Peyer's patch (tissue), 4 donors: ENCODE data around the gene SLC11A2. TPM values are rescaled to one million over a fixed set of nuclear protein-coding genes. Genes with fewer than 3 reads are reported as not detected.

Experiments used
- DNase-seq, 3 donors: peaks; one replicate each; pipeline ENCODE4 v3.0.0-alpha.2; 2017 to 2019
- H3K27ac ChIP-seq, 4 donors: fragments of 200-600 bp; sonication (generic); one replicate each; pipeline ENCODE4 v1.5.1; 2016 to 2019
- H3K27me3 ChIP-seq, 2 donors: fragments of 200-600 bp; sonication (generic); one replicate each; pipeline ENCODE4 v1.5.1; 2019
- H3K36me3 ChIP-seq, 3 donors: fragments of 200-600 bp; sonication (generic); one replicate each; pipeline ENCODE4 v1.5.1; 2016 to 2019
- H3K4me1 ChIP-seq, 4 donors: fragments of 200-600 bp; sonication (generic); one replicate each; pipeline ENCODE4 v1.5.1; 2016 to 2019
- H3K4me3 ChIP-seq, 4 donors: fragments of 200-600 bp; sonication (generic); 1 replicate in 3 of 4; 2 replicates in 1 of 4; pipeline ENCODE4 v1.5.1; 2016 to 2019; ENCODE audit warnings: mild to moderate bottlenecking in 1 of 4
- H3K9me3 ChIP-seq, 4 donors: fragments of 200-600 bp; sonication (generic); one replicate each; pipeline ENCODE4 v1.5.1; 2016 to 2019; ENCODE audit warnings: mild to moderate bottlenecking in 1 of 4
- CTCF ChIP-seq, 6 experiments: fragments of 450-650 bp in 4 of 6; fragments of 200-600 bp in 2 of 6; sonication (generic) in 1 of 6; IDR thresholded peaks; one replicate each; pipeline ENCODE4 v1.5.1; 2017 to 2019; ENCODE audit warnings: antibody characterized with exemption in 6 of 6, mild to moderate bottlenecking in 3 of 6, moderate library complexity in 1 of 6
- POLR2A ChIP-seq, 2 donors: fragments of 450-650 bp; IDR thresholded peaks; one replicate each; pipeline ENCODE4 v1.5.1; 2017; ENCODE audit warnings: antibody characterized with exemption in 2 of 2, mild to moderate bottlenecking in 2 of 2, moderate library complexity in 2 of 2
- total RNA-seq, 4 donors: library from RNA; depleted of rRNA; stranded (reverse); fragments of >200 nt; gene quantifications; one replicate each; pipeline ENCODE4 v1.1.0, GENCODE V29; 2016

SLC11A2 gene
- total RNA-seq, 4 donors from 2014 or later = 37.1 to 57.4 (median 50.0) TPM

- Histone ChIP-seq H3K4me1 (no peaks in the 10 kb centered on the region), H3K4me3 (no peak overlapping the region), H3K27ac (no peak overlapping the region), H3K36me3 (no peaks in the 10 kb centered on the region), H3K9me3 (no peaks in the 10 kb centered on the region), H3K27me3 (no peaks in the 10 kb centered on the region)
- TF ChIP-seq CTCF (IDR thresholded peaks at IDR 0.05) (no peak), POLR2A (IDR thresholded peaks at IDR 0.05) (no peak)
- no peak for DNase-seq
Observed at GRCh38 chr12:51036279-51036678, 10.1 kb upstream of the SLC11A2 start.

GRCh38 chr12:51033457-51034089 lies 7.4 kb upstream of the SLC11A2 start:
- no peak for DNase-seq
- no peak for TF ChIP-seq POLR2A (IDR thresholded peaks at IDR 0.05)
- TF ChIP-seq CTCF (IDR thresholded peaks at IDR 0.05) = no peak
- H3K36me3 ChIP-seq = no peaks in the 10 kb centered on the region
- H3K4me3 ChIP-seq = no peak overlapping the region
- H3K4me1 ChIP-seq = no peaks in the 10 kb centered on the region
- H3K27me3 ChIP-seq = no peaks in the 10 kb centered on the region
- no peaks in the 10 kb centered on the region for H3K9me3 ChIP-seq
- H3K27ac ChIP-seq = no peak overlapping the region

GRCh38 chr12:51033048-51033447 lies 6.9 kb upstream of the SLC11A2 start:
- TF ChIP-seq CTCF (IDR thresholded peaks at IDR 0.05) (no peak), POLR2A (IDR thresholded peaks at IDR 0.05) (no peak)
- DNase-seq = no peak
- Histone ChIP-seq H3K27ac (no peak overlapping the region), H3K4me3 (no peak overlapping the region), H3K36me3 (no peaks in the 10 kb centered on the region), H3K27me3 (no peaks in the 10 kb centered on the region), H3K9me3 (no peaks in the 10 kb centered on the region), H3K4me1 (no peaks in the 10 kb centered on the region)

GRCh38 chr12:51028813-51029150 lies 2.6 kb upstream of the SLC11A2 start:
- peaks cover 0 to 15% (median 6%) of the 10 kb centered on the region in 4 donors for H3K4me1 ChIP-seq
- DNase-seq = no peak
- no peaks in the 10 kb centered on the region for H3K9me3 ChIP-seq
- no peaks in the 10 kb centered on the region for H3K27me3 ChIP-seq
- peak overlapping the region in 2 of 4 donors; percentile 31 to 33 for H3K4me3 ChIP-seq
- no peak for TF ChIP-seq POLR2A (IDR thresholded peaks at IDR 0.05)
- no peak for TF ChIP-seq CTCF (IDR thresholded peaks at IDR 0.05)
- no peaks in the 10 kb centered on the region for H3K36me3 ChIP-seq
- peak overlapping the region in 3 of 4 donors; percentile 21 to 75 (median 75) for H3K27ac ChIP-seq

GRCh38 chr12:51028126-51028812 lies 2.1 kb upstream of the SLC11A2 start:
- H3K27ac ChIP-seq = peak overlapping the region in 3 of 4 donors; percentile 21 to 75 (median 75)

More at GRCh38 chr12:51028126-51028812, 2.1 kb upstream of the SLC11A2 start:
- H3K4me1 ChIP-seq = peaks cover 0 to 20% (median 8%) of the 10 kb centered on the region in 4 donors
- peak overlapping the region in 2 of 4 donors; percentile 31 to 33 for H3K4me3 ChIP-seq
- no peaks in the 10 kb centered on the region for H3K9me3 ChIP-seq
- no peaks in the 10 kb centered on the region for H3K27me3 ChIP-seq
- peak in 2 of 3 donors; percentile 59 to 65 for DNase-seq
- peak in 3 of 6 experiments; percentile 49 to 69 (median 56) for TF ChIP-seq CTCF (IDR thresholded peaks at IDR 0.05)
- no peak for TF ChIP-seq POLR2A (IDR thresholded peaks at IDR 0.05)
- no peaks in the 10 kb centered on the region for H3K36me3 ChIP-seq
